ENCODE data around the gene ABCD3.

The ABCD3 gene

GRCh38 chr1:94384485-94385265, 33.5 kb upstream of the ABCD3 start:
- no peaks in the 10 kb centered on the region for H3K9me3 ChIP-seq
- no peak for TF ChIP-seq CTCF (IDR thresholded peaks at IDR 0.05)
- H3K4me3 ChIP-seq: no peak overlapping the region
- no peaks in the 10 kb centered on the region for H3K27me3 ChIP-seq
- H3K27ac ChIP-seq: no peak overlapping the region
- no peaks in the 10 kb centered on the region for H3K4me1 ChIP-seq
- intact Hi-C loops (cut with DNase I; ENCODE audit: low total_unique reads): no loop called here
- H3K36me3 ChIP-seq: no peaks in the 10 kb centered on the region
- no peak for DNase-seq

DNA sequence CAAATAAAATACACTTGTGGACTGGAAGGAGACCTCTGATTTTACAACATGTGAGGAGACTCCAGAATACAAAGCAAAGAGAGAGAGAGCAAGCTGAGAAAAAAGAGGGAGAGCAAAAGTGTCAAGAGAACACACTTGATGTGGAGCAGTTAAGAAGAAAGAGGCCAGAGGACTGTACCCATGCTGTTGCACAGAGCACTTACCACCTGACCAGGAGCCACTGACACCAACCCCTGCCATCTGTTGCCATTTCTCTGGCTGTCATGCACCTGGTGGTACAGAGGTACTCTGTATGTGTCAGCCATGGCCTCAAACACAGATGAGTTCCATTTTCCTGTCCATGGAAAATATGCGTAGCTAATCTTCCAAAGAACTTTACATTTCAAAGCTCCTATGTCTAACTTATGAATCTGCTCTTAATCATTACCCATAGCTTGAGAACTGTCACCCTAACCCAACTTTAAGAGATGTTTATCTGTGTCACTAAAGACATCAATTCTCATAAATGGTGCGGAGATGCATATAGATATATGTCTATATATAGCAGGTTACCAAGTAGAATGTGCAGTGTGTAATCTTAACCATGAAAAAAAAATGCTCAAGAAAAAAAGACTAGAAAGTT, 32.8 kb upstream of the ABCD3 start:
- no peak for DNase-seq
- H3K27ac ChIP-seq: no peak overlapping the region

DNA sequence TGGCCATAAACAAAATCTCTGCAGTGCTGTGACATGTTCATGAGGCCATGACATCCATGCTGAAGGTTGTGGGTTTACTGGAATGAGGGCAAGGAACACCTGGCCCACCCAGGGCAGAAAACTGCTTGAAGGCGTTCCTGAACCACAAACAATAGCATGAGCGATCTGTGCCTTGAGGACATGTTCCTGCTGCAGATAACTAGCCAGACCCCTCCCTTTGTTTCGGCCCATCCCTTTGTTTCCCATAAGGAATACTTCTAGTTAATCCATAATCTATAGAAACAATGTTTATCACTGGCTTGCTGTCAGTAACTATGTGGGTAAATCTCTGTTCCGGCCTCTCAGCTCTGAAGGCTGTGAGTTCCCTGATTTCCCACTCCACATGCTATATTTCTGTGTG, 28.9 kb upstream of the ABCD3 start:
- intact Hi-C loops (cut with DNase I; ENCODE audit: low total_unique reads): no loop called here
- no peak for TF ChIP-seq CTCF (IDR thresholded peaks at IDR 0.05)
- DNase-seq: no peak
- no peaks in the 10 kb centered on the region for H3K9me3 ChIP-seq
- H3K4me3 ChIP-seq: no peak overlapping the region
- no peak overlapping the region for H3K27ac ChIP-seq
- H3K27me3 ChIP-seq: no peaks in the 10 kb centered on the region
- H3K36me3 ChIP-seq: no peaks in the 10 kb centered on the region
- H3K4me1 ChIP-seq: no peaks in the 10 kb centered on the region

More for the DNA sequence above, 32.8 kb upstream of the ABCD3 start:
- Histone ChIP-seq H3K4me3 (no peak overlapping the region), H3K4me1 (no peaks in the 10 kb centered on the region), H3K9me3 (no peaks in the 10 kb centered on the region), H3K27me3 (no peaks in the 10 kb centered on the region), H3K36me3 (no peaks in the 10 kb centered on the region)
- intact Hi-C loops (cut with DNase I; ENCODE audit: low total_unique reads): no loop called here
- no peak for TF ChIP-seq CTCF (IDR thresholded peaks at IDR 0.05)

GRCh38 chr1:94394247-94394646, 23.9 kb upstream of the ABCD3 start:
- no peak overlapping the region for H3K27ac ChIP-seq
- H3K27me3 ChIP-seq: no peaks in the 10 kb centered on the region
- H3K36me3 ChIP-seq: no peaks in the 10 kb centered on the region
- no peaks in the 10 kb centered on the region for H3K9me3 ChIP-seq
- intact Hi-C loops (cut with DNase I; ENCODE audit: low total_unique reads): no loop called here
- H3K4me3 ChIP-seq: no peak overlapping the region
- DNase-seq: no peak
- TF ChIP-seq CTCF (IDR thresholded peaks at IDR 0.05): no peak
- H3K4me1 ChIP-seq: no peaks in the 10 kb centered on the region

DNA sequence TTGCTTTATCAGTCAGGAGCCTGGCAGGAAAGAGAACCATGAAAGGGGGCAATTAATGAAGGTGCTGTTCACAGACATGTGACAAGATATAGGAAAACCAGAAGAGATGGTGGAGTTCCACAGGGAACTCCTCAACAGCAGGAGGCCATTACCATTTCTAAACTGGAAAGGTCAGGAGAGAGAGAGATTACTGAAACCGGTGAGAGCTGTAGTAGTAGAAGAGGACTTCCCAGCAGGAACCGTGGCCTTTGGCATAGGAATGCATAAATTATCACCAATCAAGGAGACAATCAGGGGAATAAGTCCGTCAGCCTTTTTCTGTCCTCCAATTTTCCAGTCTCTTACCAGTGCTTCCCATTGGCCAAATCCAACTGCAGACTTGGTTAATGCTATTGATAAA, 23.0 kb upstream of the ABCD3 start:
- Histone ChIP-seq H3K27ac (no peak overlapping the region), H3K4me3 (no peak overlapping the region), H3K4me1 (no peaks in the 10 kb centered on the region), H3K9me3 (no peaks in the 10 kb centered on the region), H3K27me3 (no peaks in the 10 kb centered on the region), H3K36me3 (no peaks in the 10 kb centered on the region)
- intact Hi-C loops (cut with DNase I; ENCODE audit: low total_unique reads): no loop called here
- no peak for DNase-seq
- no peak for TF ChIP-seq CTCF (IDR thresholded peaks at IDR 0.05)

Measured in tibial artery (tissue), 4 donors.